Activated CD4-positive, alpha-beta memory T cell treated with anti-CD3 and anti-CD28 coated beads, Interleukin-2, amount 10 ng/mL, durations not matched to agents 7 days and 5 days (primary cell): ENCODE data around the gene PABPN1. TPM values are rescaled to one million over a fixed set of nuclear protein-coding genes. Genes with fewer than 3 reads are reported as not detected.
"Not testable (repeated sequence)": the region's sequence is repeated elsewhere in the genome, so short reads cannot be mapped to it uniquely, and the experiment has no call there.

Experiments
- CTCF ChIA-PET: fragments of 350-600 bp; sonication (Branson Sonifier 250); formaldehyde crosslinking; loops from one replicate; lab custom pipeline; 2021; ENCODE audit warnings: antibody characterized with exemption, inconsistent platforms; lab: Charles Lee
- POLR2A ChIA-PET: fragments of 350-600 bp; sonication (Branson Sonifier 250); formaldehyde crosslinking; loops from one replicate; lab custom pipeline; 2021; ENCODE audit warnings: antibody characterized with exemption; lab: Charles Lee
- DNase-seq: peaks from one replicate; pipeline ENCODE4 v3.0.0-alpha.2; 2020
- H3K27ac Mint-ChIP-seq: one replicate; pipeline ENCODE4 v1.8.0; 2021; ENCODE audit warnings: mild to moderate bottlenecking, mixed read lengths
- H3K27me3 Mint-ChIP-seq: one replicate; pipeline ENCODE4 v1.8.0; 2021; ENCODE audit warnings: mixed read lengths
- H3K36me3 Mint-ChIP-seq: one replicate; pipeline ENCODE4 v1.8.0; 2021; ENCODE audit warnings: low read depth, mixed read lengths
- H3K4me1 Mint-ChIP-seq: one replicate; pipeline ENCODE4 v1.8.0; 2021; ENCODE audit warnings: mixed read lengths
- H3K4me3 Mint-ChIP-seq: one replicate; pipeline ENCODE4 v1.8.0; 2021; ENCODE audit warnings: mild to moderate bottlenecking, mixed read lengths
- H3K9me3 Mint-ChIP-seq: one replicate; pipeline ENCODE4 v1.8.0; 2021; ENCODE audit warnings: mixed read lengths
- total RNA-seq, 2 experiments: library from RNA; stranded (reverse); gene quantifications; one replicate each; pipeline ENCODE4 v1.2.3, GENCODE V29; 2021

PABPN1 gene
- total RNA-seq, 2 experiments from 2014 or later: 194 to 198 TPM

GRCh38 chr14:23322568-23323517 lies 1.6 kb downstream of the PABPN1 start:
- peak overlapping the region; percentile 87 for H3K4me3 Mint-ChIP-seq
- ChIA-PET CTCF (interaction anchor here (1.0 to 4.6 kb wide), 14 partner anchors 12 to 254 kb away, joined by 3 to 58 read pairs (median 5); partner anchors contain the start of genes HOMEZ, PPP1R3E and SLC22A17), POLR2A (interaction anchor here (1.1 to 7.2 kb wide), 12 partner anchors 8 to 316 kb away, joined by 3 to 282 read pairs (median 7); partner anchors contain the start of genes ACIN1, BCL2L2, C14orf119 and HOMEZ)
- H3K36me3 Mint-ChIP-seq: peaks cover 48% of the 10 kb centered on the region
- peak overlapping the region; percentile 72 for H3K27ac Mint-ChIP-seq
- H3K9me3 Mint-ChIP-seq: peaks cover 5% of the 10 kb centered on the region
- H3K4me1 Mint-ChIP-seq: peaks cover 31% of the 10 kb centered on the region
- H3K27me3 Mint-ChIP-seq: no peaks in the 10 kb centered on the region
- no peak for DNase-seq

GRCh38 chr14:23323838-23324454 lies 2.7 kb downstream of the PABPN1 start:
- peaks cover 5% of the 10 kb centered on the region for H3K9me3 Mint-ChIP-seq
- no peak overlapping the region for H3K27ac Mint-ChIP-seq
- CTCF ChIA-PET: interaction anchor here (1.7 to 3.7 kb wide), 3 partner anchors 34 to 255 kb away, joined by 4 to 27 read pairs (median 8); no protein-coding TSS in a partner anchor
- POLR2A ChIA-PET: interaction anchor here (7.2 kb wide), 1 partner anchor 18 kb away, joined by 282 read pairs; the partner anchor contains the start of genes BCL2L2 and PPP1R3E
- no peak overlapping the region for H3K4me3 Mint-ChIP-seq
- no peak for DNase-seq
- H3K27me3 Mint-ChIP-seq: no peaks in the 10 kb centered on the region
- H3K36me3 Mint-ChIP-seq: peaks cover 48% of the 10 kb centered on the region
- H3K4me1 Mint-ChIP-seq: peaks cover 33% of the 10 kb centered on the region

GRCh38 chr14:23324455-23324846 lies 3.2 kb downstream of the PABPN1 start:
- no peak for DNase-seq
- Mint-ChIP-seq H3K36me3 (peaks cover 48% of the 10 kb centered on the region), H3K4me3 (no peak overlapping the region), H3K27ac (no peak overlapping the region), H3K4me1 (peaks cover 33% of the 10 kb centered on the region), H3K27me3 (no peaks in the 10 kb centered on the region), H3K9me3 (peaks cover 5% of the 10 kb centered on the region)
- ChIA-PET POLR2A (interaction anchor here (7.2 kb wide), 1 partner anchor 18 kb away, joined by 282 read pairs; the partner anchor contains the start of genes BCL2L2 and PPP1R3E), CTCF (interaction anchor here (0.8 kb wide), 1 partner anchor 56 kb away, joined by 3 read pairs; no protein-coding TSS in a partner anchor)

GRCh38 chr14:23324993-23325392 lies 3.7 kb downstream of the PABPN1 start:
- POLR2A ChIA-PET: interaction anchor here (7.2 kb wide), 1 partner anchor 19 kb away, joined by 282 read pairs; the partner anchor contains the start of genes BCL2L2 and PPP1R3E
- peaks cover 43% of the 10 kb centered on the region for H3K36me3 Mint-ChIP-seq
- no peaks in the 10 kb centered on the region for H3K27me3 Mint-ChIP-seq
- peaks cover 28% of the 10 kb centered on the region for H3K4me1 Mint-ChIP-seq
- peaks cover under 1% of the 10 kb centered on the region for H3K9me3 Mint-ChIP-seq
- CTCF ChIA-PET: interaction anchor here (0.8 kb wide), 1 partner anchor 55 kb away, joined by 3 read pairs; no protein-coding TSS in a partner anchor
- no peak for DNase-seq
- H3K27ac Mint-ChIP-seq: no peak overlapping the region
- H3K4me3 Mint-ChIP-seq: no peak overlapping the region

GRCh38 chr14:23325746-23326145 lies 4.5 kb downstream of the PABPN1 start:
- not testable (repeated sequence) for H3K9me3 Mint-ChIP-seq, H3K27ac Mint-ChIP-seq, H3K27me3 Mint-ChIP-seq, DNase-seq, H3K4me3 Mint-ChIP-seq
- ChIA-PET POLR2A (interaction anchor here (1.2 to 1.5 kb wide), 3 partner anchors 24 to 230 kb away, joined by 3 to 20 read pairs (median 5); partner anchors contain the start of genes ACIN1, C14orf119 and PPP1R3E), CTCF (interaction anchor here (0.9 to 1.8 kb wide), 7 partner anchors 8 to 206 kb away, joined by 3 to 6 read pairs (median 5); partner anchors contain the start of genes PPP1R3E and SLC22A17)
- H3K4me1 Mint-ChIP-seq: peaks cover 20% of the 10 kb centered on the region
- peaks cover 40% of the 10 kb centered on the region for H3K36me3 Mint-ChIP-seq

GRCh38 chr14:23326491-23327332 lies 5.5 kb downstream of the PABPN1 start:
- no peak overlapping the region for H3K4me3 Mint-ChIP-seq
- no peaks in the 10 kb centered on the region for H3K27me3 Mint-ChIP-seq
- ChIA-PET POLR2A (interaction anchor here (0.7 to 1.5 kb wide), 5 partner anchors 9 to 231 kb away, joined by 3 to 20 read pairs (median 3); partner anchors contain the start of genes ACIN1, C14orf119 and PPP1R3E), CTCF (interaction anchor here (0.8 to 1.8 kb wide), 15 partner anchors 9 to 234 kb away, joined by 3 to 6 read pairs (median 4); partner anchors contain the start of genes ACIN1, C14orf119, PPP1R3E and SLC22A17)
- H3K4me1 Mint-ChIP-seq: peaks cover 19% of the 10 kb centered on the region
- peaks cover 40% of the 10 kb centered on the region for H3K36me3 Mint-ChIP-seq
- no peaks in the 10 kb centered on the region for H3K9me3 Mint-ChIP-seq
- no peak overlapping the region for H3K27ac Mint-ChIP-seq
- no peak for DNase-seq

- Mint-ChIP-seq H3K9me3 (no peaks in the 10 kb centered on the region), H3K36me3 (peaks cover 30% of the 10 kb centered on the region), H3K4me1 (peaks cover 8% of the 10 kb centered on the region), H3K27me3 (no peaks in the 10 kb centered on the region), H3K4me3 (no peak overlapping the region), H3K27ac (no peak overlapping the region)
- POLR2A ChIA-PET: no interaction called here
- CTCF ChIA-PET: interaction anchor here (1.0 to 1.5 kb wide), 2 partner anchors 52 to 233 kb away, joined by 4 read pairs; partner anchors contain the start of genes ACIN1 and C14orf119
- peak; percentile 67 for DNase-seq
These were observed 6.9 kb downstream of the PABPN1 start for GRCh38 chr14:23327947-23328744.

- H3K9me3 Mint-ChIP-seq: peaks cover 6% of the 10 kb centered on the region
- no peaks in the 10 kb centered on the region for H3K4me1 Mint-ChIP-seq
- H3K36me3 Mint-ChIP-seq: no peaks in the 10 kb centered on the region
- ChIA-PET CTCF (interaction anchor here (1.2 kb wide), 1 partner anchor 9 kb away, joined by 5 read pairs; no protein-coding TSS in a partner anchor), POLR2A (interaction anchor here (0.9 to 1.0 kb wide), 2 partner anchors 9 to 15 kb away, joined by 3 to 5 read pairs; partner anchors contain the start of gene PABPN1)
- H3K27me3 Mint-ChIP-seq: peaks cover 29% of the 10 kb centered on the region
- DNase-seq: no peak
- no peak overlapping the region for H3K4me3 Mint-ChIP-seq
- no peak overlapping the region for H3K27ac Mint-ChIP-seq
These were observed 14.4 kb downstream of the PABPN1 start for GRCh38 chr14:23335623-23336022.

- POLR2A ChIA-PET: interaction anchor here (0.7 kb wide), 1 partner anchor 53 kb away, joined by 3 read pairs; no protein-coding TSS in a partner anchor
- DNase-seq: no peak
- Mint-ChIP-seq H3K4me1 (no peaks in the 10 kb centered on the region), H3K4me3 (no peak overlapping the region), H3K36me3 (no peaks in the 10 kb centered on the region), H3K27ac (no peak overlapping the region), H3K9me3 (peaks cover 6% of the 10 kb centered on the region), H3K27me3 (peaks cover 35% of the 10 kb centered on the region)
- CTCF ChIA-PET: no interaction called here
These were observed 18.4 kb downstream of the PABPN1 start for GRCh38 chr14:23339506-23340268.

GRCh38 chr14:23344481-23344880 lies 23.2 kb downstream of the PABPN1 start:
- POLR2A ChIA-PET: no interaction called here
- peaks cover 14% of the 10 kb centered on the region for H3K27me3 Mint-ChIP-seq
- H3K4me1 Mint-ChIP-seq: no peaks in the 10 kb centered on the region
- CTCF ChIA-PET: interaction anchor here (1.2 kb wide), 1 partner anchor 35 kb away, joined by 3 read pairs; no protein-coding TSS in a partner anchor
- H3K36me3 Mint-ChIP-seq: no peaks in the 10 kb centered on the region
- peaks cover 3% of the 10 kb centered on the region for H3K9me3 Mint-ChIP-seq
- no peak for DNase-seq
- H3K27ac Mint-ChIP-seq: no peak overlapping the region
- no peak overlapping the region for H3K4me3 Mint-ChIP-seq
